CD4-positive, alpha-beta T cell treated with Interleukin-12 subunit alpha and Interleukin-12 subunit beta, for 1 hour (primary cell): ENCODE results near the gene MYH6.

Source experiments
- DNase-seq: peaks from one replicate; pipeline ENCODE4 v3.0.0-alpha.2; 2020

The MYH6 gene

DNA sequence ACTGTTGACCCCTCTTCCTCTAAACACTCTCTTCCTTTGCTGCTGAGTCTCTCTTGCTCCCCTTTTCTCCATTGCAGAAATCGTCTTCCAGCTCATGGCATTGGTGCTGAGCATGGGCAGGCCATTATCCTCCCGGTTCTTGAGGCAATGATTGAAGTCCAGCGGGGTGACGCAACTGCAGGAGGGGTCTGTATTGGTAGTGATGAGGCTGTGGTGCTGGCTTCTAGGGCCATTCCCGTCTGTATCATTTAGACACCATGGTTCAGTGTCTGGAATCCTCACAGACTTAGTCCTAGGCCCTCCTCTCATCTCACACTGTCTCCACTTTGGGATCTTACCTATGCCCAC is 54.7 kb downstream of the MYH6 start:
- DNase-seq, result no peak

DNA sequence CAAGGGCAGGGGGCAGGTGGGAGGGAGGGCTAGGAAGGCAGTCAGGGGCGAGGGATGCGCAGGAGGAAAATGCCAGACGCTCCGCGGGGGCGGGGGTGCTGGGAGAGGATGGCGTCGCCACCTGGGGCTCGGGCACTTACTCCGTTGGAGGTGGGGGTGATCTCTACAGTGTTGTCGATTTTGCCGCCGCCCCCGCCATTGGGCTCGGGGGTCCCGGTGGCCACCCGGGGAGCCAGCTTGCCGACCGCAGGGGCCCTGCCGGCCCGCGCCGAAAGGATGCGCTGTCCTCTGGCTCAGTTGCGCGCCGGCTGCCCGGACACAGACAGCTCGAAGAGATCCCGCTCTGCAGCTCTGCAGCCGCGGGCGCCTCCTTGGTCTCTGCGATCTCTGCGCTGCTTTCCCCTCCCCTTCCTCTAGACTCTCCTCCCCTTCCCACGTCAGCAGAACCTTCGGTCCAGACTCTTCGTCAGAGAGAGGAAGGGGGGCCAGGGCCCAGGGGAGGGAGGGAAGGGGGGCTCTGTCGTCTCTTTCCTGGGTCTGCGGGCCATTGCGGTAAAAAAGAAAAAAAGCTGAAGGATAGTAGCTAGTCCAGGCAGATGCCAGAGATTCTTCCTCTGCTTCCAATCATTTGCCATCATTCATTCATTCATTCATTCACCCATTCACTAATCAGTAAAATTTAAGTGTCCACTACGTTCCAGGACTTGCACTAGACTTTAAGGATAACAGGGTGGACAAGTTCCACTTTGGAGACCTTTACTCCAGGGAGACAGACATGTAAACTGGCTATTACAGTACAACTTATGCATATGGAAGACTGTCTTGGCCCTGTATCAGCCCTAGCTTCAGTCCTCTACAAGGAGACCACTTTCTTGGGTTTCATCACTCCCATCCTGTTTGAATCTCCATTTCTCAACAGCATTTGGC is 55.3 kb downstream of the MYH6 start, which contains the start of gene SLC22A17:
TSS of gene SLC22A17 (minus strand) at position 382 of the 927 bp plus-strand sequence.
- DNase-seq, result peak; percentile 60

DNA sequence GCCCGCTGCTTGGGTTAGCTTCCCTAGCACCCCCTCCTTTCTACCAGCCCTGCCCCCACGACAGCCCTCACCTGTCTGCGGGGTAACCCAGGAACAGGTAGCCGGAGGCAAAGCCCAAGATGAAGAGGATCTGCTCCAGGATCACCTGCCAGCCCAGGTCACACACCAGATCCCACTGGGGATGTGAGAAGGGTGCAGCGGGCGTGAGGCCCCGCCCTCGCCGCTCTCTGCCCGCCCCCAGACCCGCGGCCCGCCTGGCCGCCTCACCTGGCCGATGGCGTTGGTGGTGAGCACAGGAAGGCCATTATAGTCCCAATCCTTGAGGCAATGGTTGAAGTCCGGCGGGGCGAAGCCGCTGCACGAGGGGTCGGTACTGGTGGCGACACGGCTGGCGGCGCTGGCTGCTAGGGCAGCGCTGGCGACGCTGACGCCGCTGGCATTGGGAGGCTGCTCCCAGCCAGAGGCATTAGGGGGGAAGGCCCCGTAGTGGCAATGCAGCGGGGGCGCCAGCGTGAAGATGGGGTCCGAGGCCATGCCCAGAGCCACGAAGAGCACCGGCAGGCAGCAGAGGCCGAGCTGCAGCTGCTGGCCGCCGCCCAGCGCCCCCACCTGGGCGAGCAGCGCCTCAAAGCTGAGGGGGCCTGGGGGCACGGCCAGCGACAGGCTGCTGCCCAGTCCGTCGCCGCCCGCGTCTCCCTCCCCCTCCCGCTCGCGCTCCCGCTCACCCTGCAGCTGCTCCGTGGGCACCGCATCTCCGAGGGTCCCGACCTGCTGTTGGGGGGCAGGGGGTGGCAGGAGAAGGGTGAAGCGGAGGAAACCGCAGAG is 56.2 kb downstream of the MYH6 start:
- no peak for DNase-seq

DNA sequence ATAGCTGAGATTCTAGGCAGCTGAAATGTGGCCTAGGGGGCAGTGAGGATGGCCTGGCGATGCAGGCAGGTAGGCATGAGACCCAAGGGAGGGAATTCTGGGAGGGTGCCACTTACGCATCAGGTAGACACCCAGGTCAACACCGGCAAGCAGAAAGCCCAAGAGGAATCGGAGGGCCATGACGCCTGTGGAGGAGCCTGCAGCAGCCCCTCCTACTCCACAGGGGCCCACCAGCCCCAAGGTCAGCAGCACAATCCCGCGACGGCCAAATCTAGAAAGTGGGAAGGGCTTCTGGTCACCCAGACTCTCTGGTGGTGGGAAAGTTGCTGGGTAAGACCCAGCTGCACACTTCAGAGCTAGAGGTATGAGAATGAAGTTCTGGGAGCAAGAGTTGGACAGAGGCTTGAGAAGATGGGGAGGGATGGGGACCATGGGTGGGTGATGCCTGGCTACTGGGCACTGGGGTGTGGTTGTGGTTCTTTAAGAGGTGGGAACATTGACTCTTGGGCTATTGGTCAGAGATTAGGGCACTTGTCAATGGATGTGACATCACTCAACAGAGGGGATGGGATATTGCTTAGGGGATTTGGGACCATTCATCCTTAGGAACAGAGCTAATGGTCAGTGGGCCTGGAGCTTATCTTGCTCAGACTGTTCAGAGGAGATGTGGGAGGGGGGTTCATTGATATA is 58.8 kb downstream of the MYH6 start:
- DNase-seq, result no peak

DNA sequence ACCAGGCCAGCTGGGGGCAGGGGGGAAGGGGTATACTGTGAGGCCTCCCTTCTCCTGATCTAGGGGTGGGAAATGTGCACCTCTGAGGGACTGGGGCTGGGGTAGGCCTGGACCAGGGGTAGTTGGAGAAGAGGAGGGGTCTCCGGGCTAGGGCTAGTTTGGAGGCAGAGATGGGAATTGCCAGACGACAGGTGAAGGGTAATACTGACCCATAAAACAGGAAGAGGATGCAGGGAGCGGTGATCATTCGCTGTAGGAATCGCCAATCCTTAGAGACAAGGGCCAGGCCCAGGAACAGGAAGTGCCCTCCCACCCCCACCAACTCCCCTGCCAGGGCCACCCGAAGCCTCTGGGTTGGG is 59.8 kb downstream of the MYH6 start:
- no peak for DNase-seq

DNA sequence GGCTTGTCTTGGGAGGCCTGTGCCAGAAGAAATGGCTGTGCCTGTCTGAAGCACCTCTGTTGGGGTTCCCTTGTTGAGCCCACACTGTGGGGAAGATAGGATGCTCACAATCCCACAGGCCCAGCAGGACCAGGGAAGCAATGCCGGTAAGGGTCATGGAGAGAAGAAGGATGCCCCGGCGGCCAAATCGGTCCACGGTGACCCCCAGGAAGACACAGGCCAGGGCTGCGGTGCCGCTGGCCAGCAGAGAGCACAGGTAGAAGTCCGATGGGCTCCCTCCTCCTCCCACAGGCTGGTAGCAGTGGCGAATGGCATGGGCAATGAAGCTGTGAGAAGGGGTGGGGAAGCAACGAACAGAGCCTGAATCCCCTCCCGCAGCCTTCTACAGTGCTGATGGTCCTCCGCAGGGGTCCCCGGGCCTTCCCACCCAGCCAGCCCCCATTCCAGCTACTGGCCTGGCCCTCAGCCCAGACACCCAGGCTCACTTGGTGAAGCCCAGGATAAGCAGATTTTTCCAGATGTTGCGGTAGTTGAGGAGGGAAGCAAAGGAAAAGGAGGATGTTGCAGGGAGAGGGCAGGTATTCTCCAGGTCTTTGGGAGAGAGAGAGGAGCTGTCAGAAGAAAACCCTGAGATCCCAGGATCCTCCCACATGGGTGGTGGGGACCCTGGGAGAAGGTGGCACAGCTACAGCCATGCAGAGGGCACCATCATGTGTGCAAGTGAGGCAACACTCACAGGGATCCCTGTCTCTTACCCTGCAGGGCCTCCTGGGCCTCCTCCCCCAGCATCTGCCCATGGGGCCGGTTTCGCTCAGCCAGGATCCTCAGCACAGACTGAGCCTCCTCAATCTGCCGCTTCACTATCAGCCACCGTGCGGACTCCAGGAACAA is 60.4 kb downstream of the MYH6 start:
- no peak for DNase-seq

DNA sequence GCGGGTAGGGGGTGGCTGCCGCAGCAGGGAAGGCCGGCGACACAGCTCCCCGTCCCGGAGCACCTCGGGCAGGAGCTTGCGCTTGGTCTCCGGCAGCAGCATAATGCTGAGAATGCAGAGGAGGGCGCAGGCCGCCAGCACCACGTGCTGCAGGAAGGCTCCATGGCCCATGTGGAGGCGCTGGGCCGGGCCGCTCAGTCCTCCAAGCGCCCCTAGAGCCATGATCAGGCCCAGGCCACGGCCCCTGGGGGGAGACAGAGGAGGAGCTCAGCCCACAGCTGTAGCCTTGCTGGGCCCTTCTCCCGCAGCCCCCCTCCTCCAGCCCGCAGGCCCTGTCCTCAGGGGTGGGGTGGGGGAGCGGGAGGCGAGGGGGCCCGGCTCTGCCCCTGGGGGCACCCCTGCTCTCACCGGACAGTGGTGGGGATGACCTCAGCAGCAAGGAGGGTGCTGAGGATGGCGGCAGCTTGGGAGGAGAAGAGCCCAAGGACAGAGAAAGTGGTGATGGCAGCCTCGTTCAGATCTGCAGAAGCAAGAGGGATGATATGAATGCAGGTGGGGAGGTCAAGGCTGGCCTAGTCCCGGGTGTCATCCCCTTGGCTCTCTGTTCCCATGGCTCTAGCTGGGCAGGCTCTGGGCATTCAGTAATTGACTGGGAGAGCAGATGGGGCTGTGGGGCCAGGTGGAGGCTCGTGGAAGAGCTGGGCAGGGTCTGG is 61.2 kb downstream of the MYH6 start:
- DNase-seq, result no peak

DNA sequence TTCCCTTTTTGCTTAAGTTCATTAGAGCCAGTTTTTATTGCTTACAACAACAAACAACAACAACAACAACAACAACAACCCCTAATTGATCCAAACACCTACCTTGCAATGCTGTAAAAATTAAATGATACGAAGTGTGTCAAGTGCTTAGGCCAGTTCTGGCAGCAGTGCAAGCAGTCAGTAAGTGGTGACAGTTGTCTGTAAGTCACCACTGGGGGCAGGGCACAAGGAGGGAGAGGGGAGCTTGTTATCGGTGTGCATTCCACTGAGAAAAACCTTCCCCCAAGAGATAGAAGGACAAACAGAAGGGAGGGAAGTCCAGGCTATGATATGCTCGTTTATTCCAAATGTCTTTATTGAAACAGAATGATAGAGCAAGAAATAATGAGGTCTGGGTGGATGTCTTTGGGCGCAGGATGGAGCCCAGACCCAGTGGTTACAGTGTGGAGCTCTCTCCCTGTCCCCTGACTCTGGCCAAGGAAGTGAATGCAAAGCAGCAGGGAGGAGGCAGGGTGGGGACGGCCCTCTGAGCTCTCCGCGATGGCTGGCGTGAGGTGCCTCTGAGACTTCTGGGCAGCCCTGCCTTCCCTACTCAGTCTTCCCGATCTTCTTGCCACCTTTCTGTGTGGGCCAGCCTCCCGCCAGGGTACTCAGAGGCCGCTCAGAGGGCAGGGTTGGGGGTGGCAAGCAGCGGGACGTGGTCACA is 61.9 kb downstream of the MYH6 start:
- no peak for DNase-seq

DNA sequence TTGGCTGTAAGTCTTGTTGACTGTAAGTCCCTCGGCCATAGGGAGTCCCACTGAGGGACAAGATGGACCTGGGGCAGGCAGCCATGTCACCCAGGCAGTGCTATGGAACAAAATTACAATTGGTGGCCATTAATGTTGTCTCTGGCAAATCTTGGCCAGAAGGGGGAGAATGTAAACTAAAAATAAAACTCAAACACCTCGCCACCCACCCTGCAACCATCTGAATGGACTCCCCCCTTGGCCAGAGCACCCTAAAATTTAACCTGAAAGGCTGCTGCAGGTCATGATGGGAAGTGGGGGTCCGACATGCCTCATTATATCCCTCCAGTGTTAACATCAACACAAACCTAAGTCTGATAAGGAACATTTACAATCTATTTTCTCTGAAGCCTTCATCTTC is 63.6 kb downstream of the MYH6 start:
- DNase-seq, result no peak

DNA sequence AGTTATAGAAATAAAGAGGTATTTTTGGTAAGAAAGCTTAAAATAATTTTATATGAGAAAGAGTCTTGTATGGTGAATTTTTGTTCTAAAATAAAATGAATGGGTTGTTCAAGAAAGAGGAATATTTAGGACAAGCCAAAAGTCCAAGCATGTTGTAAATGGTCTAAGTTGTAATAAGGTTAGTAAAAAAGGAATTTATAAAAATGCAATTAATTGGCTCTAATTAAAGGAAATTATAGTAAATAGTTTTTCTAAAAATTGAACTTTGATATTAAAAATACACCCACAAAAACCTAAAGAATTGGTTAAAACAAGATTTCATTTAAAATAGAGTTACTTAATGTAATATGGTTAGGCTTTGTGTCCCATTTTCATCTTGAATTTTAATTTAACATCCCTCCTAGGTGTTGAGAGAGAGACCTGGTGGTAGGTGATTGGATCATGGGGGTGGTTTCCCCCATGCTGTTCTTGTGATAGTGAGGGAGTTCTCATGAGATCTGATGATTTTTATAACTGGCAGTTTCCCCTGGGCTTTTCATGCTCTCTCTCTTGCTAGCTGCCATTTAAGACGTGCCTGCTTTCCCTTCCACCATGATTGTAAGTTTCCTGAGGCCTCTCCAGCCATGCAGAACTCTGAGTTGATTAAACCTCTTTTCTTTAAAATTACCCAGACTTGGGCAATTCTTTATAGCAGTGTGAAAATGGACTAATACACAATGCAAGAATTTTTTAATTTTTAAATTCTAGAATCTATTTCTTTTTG is 68.4 kb downstream of the MYH6 start:
- no peak for DNase-seq

DNA sequence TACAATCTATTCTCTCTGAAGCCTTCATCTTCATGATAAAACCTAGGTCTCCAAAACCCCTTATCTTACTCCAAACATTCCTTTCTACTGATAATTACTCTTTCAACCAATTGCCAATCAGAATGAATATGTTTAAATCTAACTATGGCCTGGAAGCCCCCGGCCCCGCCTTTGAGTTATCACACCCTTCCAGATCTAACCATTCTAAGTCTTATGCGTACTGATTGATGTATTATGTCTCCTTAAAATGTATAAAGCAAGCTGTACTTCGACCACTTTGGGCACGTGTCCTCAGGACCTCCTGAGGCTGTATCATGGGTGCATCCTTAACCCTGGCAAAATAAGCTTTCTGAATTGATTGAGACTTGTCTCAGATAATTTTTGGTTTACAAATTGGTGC is 72.5 kb downstream of the MYH6 start:
- no peak for DNase-seq
